Esophagus mucosa (tissue), 1 donor: Measurements from ENCODE around the gene SDSL. TPM values are rescaled to one million over a fixed set of nuclear protein-coding genes. Genes with fewer than 3 reads are reported as not detected.

Experiments
- ATAC-seq: fragments of 200-7000 bp; cut with Tn5 transposase; one replicate; pipeline ENCODE4 v1.9.1; 2020
- total RNA-seq: library from RNA; stranded (reverse); gene quantifications from one replicate; pipeline ENCODE4 v1.2.4, GENCODE V29; 2023
- donor health status: DM: yes; HTN: yes; CAD: no.

The SDSL gene
- total RNA-seq, 1 donor from 2014 or later, result 2.3 TPM

GRCh38 chr12:113469949-113470743 is 48.0 kb downstream of the SDSL start:
- no peak for ATAC-seq

GRCh38 chr12:113470871-113471618 is 48.9 kb downstream of the SDSL start:
- ATAC-seq, result no peak

DNA sequence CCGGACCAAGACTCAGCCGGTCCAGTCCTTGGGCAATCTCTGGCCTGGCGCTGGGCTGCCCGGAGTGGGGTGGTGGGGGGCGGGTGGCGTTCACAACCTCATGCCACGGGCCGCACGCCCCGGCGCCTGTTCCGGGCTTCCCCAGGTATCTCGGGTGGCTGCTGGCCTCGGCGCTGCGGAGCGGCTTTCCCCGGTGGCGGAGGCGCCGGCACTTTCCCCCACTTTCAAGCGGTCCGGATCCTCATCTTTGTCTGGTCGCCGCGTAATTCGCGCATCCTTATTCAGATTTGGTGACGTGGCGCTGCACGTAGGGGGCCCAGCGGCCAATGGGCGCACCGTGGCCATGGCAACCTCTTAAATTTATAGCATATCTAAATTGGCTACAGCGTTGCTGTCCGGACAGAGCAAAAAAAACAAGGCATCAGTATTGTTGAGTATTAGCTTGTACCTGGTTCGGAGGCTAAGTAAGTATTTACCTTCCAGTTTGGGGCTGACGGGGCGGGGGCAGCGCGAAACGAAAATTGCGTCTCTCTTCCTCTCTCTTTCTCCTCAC is 49.5 kb downstream of the SDSL start, which contains the start of gene LHX5:
Gene LHX5, minus strand, starts transcription at position 253 of the 553 bp plus-strand sequence. CDS start 373 bp downstream, outside the sequence.
- no peak for ATAC-seq

DNA sequence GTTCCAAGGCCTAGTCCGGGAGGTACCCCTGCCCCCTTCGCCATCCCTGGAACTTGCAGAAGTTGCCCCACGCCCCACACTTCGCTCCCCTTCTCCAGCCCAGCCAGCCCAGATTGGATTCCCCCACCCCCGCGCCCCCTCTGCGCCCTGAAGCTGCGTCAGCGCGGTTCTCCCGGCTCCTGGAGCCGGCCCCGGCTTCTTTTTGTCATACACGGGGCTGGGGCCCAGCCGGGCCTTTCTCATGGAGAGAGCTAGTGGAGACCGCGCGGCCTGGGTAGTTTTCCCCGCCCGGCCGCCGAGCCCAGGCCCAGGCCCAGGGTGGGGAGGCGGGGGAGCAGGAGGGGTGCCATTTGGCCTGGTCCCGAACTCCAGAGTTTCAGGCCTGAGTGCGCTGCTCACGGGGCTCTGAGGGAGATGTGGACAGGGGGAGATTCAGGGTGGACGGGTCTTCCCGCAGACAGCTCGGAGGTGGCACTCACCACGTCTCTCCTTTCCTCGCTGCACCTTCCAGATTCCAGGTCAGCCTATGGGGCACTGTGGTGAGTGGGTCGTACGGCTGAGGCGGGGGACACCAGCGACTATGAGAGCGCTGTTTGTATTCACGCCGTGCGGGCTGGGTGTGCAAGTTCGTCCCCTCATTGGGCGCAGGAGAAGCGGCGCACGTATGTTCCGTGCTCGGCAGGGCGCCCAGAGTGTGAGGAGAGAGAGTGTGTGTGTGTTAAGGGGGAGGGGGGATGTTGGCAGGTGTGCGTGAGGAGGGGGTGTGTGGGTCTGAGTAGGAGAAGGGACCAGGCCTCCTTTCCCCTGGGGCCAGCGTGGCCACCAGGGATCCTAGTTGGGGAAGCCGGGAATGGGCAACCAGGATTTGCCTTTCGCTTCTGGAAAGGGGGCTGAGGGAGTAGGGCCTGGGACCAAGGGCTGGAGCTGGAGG is 50.3 kb downstream of the SDSL start:
- ATAC-seq, result no peak

DNA sequence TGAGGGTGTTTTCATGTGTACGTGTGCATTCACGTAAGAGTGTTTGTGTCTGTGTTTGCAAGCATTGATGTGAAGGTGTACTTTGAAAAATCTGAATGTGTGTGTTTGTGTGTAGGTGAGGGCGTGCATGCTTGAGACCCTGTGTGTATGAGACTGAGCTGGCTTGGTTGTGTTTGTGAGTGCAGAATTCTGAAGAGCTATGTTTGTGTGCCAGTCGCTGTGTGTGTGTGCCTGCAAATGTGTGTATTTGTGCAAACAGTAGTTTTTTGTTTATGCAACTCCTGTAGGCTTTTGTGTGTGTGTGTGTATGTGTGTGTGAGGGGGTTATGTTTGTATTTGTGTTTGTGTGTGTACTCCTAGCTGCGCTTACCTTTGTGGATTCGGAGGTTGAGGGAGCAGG is 51.2 kb downstream of the SDSL start:
- ATAC-seq, result no peak

- no peak for ATAC-seq
Measured at GRCh38 chr12:113473942-113474341, 51.8 kb downstream of the SDSL start.

GRCh38 chr12:113474635-113475436 is 52.7 kb downstream of the SDSL start:
- no peak for ATAC-seq

DNA sequence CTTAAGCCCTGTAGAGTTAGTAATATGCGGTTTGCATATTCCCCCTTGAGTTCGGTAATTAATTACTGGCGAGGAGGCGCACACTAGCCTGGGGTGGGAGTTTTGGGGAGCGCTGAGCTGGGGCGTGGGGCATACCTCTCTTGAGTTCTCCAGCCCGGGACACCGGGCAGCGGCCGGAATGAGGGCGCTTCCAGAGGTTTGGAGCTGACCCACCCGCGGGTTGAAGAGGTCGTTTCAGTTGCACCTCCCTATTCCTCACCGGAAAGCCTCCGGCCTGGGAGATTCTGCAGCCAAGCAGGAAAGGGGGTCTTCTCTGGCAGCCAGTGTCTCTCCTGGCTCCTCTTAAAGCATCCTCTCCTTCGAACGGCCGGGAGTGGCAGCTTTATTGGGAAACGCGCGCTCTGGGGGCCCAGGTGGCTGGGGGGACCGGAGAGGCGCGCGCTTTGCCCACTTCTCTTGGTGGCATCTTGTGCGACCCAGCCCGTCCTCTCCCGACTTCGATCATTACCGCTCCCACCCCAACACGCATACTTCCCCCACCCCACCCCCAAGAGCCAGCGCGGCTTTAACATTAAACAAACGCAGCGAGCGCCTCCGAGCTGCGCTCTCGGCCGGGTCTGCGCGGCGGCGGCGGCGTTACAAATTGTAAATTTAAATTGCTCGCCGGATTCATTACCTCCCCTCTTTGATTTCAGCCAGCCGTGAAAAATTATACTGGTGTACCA is 53.4 kb downstream of the SDSL start:
- ATAC-seq, result no peak

- no peak for ATAC-seq
Measured at GRCh38 chr12:113476176-113476986, 54.2 kb downstream of the SDSL start.

GRCh38 chr12:113477171-113477841 is 55.1 kb downstream of the SDSL start:
- no peak for ATAC-seq

DNA sequence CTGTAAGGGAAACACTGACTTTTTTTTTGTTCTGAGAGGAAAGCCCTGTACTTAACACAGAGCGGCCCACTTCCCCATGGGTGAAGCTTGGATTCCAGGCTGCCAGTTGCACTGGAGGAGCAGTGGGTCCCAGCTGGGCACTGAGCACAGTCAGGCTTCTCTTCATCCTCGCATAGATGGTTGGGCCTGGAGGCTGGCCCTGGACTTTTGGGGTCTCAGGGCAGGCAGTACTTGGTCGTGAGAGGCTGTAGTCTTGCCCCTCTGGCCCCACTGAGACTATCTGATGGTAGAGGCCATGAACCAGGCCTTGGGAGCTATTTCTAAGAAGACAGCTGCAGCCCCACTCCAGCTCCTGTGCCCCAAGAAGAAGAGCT is 55.6 kb downstream of the SDSL start:
- no peak for ATAC-seq

GRCh38 chr12:113478351-113479011 is 56.3 kb downstream of the SDSL start:
- ATAC-seq, result no peak

DNA sequence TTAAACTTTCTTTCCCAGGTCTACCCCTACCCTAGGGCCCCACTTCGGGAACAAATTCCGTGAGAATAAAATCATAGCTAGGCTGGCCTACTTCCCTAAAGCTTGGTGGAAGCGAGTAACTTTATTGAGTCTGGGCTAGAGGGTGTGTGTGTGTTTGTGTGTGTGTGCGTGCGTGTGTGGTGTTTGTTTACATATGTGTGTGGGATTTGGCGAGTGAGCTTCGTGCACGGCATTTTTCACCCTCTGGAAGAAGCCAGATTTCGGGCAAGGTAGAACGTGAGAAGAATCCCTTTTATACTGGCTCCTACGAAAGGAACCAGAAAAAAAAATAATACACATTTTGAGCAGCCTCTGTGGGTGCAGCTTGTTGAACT is 57.0 kb downstream of the SDSL start:
- ATAC-seq, result no peak

DNA sequence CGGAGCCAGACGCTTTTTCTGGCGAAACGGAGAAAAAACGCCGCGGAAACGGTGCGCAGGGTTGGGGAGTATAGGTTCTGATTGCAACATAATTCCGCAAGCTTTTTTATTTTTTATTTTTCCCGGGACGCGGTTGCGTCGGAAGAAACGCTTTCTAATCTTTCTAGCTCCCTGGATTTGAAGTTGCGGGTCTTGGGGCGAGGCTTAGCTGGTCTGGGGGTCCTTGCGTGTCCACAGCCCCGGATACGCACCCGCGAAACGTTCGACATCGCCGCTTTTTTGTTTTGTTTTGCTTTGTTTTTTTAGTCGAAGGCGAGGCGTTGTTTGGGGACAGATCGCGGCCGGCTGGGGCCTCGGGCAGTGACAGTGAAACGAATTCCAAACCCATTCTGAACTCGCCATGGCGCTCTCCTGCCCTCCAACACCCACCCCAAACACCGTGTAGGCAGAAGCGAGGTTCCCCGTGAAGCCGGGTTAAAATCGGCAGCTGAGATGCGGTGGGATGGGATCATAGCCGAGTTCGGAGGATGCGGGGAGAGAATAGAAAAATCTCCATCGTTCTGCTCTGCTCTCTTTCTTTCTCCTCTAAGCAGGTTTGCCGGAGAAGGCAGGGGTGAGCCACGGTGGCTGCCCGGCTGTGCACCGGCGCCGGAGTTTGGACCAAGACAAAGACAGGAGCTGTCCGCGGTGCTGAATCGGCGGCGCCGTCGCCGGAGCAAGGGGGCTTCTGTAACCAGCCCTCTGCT is 57.6 kb downstream of the SDSL start:
- no peak for ATAC-seq

DNA sequence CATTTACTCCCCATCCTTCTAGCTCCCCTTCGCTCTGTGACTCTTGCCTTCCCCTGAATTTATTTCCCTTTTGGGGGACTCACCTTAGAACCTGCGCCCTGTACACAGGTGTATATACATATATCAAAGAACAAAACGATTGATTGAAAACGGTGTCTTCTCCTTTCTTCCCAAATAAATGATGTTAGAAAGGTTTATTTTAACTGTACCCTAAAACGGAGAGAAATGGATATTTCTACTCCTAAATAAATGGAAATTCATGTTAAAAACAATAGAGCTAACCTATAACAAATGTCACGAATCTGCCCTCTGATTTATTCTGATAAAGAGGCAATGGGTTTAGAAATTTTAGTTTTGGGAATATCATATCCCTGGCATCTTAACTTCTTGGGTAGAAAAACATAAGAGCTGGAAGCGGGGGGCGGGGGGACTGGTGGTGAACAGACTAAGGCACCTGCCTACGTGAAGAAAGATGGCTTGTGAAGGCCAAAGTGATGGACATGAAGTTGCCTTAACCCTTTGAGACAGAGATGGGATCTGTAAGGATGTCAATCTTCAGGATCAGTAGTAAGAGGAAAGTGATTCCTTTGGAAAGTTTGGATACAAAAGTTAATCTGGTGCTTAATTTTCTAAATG is 58.3 kb downstream of the SDSL start:
- no peak for ATAC-seq

DNA sequence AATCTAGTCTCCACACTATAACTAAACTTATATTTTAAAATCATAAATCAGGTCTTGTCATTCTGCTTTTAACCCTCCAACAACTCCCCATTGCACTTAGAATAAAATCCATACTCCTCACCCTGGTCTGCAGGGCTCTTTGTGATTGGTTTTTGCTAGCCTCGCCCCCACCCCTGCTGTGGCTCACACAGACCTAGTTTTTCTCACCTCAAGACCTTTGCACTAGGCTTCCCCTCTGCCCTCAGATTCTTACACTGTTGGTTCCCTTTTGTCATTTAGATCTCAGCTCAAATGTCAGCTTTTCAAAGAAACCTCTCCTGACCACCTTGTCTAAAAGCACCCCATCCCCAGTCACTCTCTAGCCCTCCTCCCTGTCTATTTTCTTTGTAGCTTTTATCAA is 60.2 kb downstream of the SDSL start:
- ATAC-seq, result no peak

GRCh38 chr12:113485330-113485729 is 63.1 kb downstream of the SDSL start:
- ATAC-seq, result no peak

DNA sequence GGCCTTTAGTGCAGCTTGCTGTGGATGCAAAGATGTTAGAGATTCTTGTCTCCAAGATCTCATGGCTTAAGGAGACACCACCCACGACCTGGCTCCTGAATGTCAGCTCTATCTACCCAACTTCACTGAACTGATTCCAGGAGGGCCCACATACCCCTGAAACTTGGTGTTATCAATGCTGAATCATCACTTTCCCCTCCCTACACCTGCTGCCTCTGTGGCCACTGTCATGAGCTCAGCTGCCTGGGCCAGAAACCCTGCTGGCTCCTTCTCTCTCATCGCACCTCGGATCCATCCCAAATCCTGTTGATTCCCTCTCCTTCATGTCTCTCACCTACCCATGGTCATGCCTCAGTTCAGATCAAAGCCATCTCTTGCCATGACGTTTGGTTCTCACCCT is 64.5 kb downstream of the SDSL start:
- no peak for ATAC-seq
